Midbrain (tissue), 1 donor: ENCODE results near the gene FAM240B.

Experiments
- DNase-seq: peaks from one replicate; lab custom pipeline; 2025; lab: John Stamatoyannopoulos, UW

Gene FAM240B

DNA sequence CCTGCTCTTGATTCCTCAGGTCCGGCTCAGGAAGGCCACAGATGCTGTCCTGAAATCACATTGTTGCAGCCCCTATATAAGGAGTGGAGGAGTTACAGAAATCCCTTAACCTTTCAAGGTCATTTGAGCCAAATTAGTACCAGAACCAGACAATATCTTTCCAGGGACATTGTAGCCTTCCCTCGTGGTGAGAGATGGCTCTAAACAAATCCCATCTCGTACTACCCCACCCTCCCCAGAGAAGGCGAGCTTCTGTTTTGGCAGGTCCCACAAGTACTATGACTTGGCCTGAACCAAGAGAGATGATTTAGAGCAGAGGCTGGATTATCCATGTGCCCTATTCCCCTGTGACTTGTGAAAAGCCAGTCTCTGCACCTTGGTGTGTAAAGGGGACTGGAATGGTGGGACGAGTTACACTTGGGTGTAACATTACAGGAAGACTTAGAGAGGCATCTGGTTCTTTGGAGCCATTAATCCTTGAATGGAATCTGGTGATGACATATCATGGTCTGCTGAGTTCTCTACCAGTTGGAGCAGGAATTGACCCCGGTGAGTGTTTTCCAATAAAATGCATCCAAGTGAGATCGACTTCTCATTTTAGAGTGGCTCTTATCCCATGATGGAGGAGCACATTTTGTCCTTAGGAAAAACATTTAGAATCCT lies at the start of gene FAM240B:
FAM240B (minus strand) TSS at position 51 of the 663 bp plus-strand sequence. CDS start 16,134 bp downstream, outside the sequence.
- no peak for DNase-seq

DNA sequence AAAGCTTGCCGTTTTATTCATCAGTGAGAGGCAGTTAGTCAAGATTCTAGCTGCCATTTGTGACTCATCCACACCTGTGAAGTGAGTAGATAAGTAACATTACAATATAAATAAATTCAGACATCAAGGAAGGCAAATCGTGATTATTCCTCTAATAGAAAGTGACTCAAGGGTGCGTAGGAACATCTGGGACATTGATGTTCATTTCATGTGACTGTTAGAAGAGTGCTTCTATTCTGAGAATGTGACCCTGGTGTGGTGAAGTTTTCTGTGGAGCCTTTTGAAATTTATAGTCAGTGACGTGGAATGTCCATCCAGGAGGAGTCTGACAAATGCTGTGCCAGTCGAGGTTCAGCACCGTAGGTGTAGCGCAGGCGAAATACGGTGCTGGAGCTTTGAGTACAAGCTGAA lies 48.4 kb upstream of the FAM240B start:
- no peak for DNase-seq

DNA sequence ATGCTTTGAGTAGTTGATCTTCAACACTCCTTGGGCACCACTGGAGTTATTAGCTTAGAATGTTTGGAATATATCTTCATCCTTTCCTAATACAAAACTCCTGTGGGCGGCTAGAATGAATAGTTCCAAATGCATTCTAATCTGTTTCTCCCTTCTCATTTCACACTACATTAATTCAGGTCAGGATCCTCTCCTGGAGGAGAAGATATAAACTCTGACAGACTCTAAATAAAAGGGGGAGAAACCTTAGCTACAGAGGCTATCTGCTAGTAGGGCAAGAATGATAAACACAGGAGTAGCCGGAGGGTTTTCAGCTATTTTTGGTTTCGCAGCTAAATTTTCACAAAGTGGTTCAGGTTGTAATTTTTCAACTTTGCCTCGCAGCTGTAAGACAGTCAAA lies 45.2 kb upstream of the FAM240B start:
- no peak for DNase-seq

DNA sequence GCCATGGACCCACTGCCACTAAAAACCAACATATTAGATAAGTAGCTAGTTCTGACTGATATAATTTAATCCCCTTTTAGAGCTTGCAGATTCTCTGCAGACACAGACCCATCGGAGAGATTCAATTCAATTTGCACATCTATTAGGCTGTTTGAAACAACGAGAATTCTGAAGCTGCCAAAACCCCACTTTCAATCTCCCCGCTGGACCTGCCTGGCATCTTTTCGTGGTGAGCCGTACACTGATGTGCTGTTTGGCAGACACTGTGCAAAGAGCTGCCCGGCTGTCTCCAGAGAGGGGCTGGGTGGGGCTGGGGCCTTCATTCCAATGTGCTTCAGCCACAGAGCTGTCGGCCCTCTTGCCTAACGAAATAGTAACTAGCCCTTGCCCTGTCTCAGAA lies 42.1 kb upstream of the FAM240B start:
- DNase-seq = no peak

DNA sequence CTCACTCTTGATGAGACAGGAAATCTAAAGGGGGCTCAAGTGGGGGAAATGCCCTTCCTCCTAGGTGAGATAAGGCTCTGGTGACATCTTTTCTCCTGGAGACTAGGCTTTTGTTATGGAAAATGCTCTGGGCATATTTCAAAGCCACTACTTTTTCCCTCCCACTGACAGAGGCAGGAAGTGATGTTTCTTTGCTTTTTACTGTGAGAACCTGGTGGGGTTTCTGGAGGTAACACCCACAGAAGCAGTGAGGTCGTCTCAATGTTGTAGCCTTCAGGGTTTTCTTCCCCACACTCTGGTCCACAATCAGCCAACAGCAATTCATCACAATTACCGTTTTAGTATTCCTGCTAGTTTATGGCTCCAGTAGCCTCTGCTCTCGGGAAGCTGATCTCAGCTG lies 41.4 kb upstream of the FAM240B start:
- no peak for DNase-seq

DNA sequence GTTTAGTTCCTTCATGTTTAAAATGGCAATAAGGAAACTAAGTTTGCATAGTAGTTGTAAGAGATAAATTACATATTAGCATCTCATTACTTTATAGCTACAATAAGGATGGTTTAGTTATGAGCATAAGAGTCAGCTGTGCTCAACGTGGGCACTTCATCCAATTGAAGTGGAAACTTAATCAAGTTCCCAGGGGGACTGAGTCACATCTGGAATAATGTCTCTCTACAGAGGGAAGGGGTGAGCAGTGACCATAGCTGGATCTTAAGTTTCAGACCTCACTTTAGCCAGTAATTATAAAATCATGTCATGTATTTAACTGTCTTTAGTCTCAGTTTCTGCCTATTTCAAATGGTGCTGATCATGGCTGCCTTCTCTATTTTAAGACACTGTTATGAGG lies 36.8 kb upstream of the FAM240B start:
- no peak for DNase-seq

DNA sequence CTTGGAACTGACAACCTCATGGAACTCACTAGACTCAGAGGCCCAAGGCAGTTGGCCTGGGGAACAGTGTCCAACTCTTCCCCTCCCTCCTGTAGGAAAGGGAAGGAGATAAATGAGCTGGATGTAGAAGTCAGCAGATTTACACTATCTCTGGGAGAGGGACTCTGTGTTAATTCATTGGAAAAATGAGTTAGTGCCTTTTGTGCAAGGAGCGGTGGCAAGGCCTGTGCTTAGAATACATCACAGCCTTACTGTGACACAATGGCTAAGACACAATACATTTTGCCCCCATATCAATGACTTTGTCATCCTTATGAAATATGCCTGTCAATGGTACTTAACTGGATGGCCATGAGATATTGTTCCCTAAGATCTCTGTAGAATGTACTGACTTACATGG lies 28.0 kb upstream of the FAM240B start:
- DNase-seq = no peak

DNA sequence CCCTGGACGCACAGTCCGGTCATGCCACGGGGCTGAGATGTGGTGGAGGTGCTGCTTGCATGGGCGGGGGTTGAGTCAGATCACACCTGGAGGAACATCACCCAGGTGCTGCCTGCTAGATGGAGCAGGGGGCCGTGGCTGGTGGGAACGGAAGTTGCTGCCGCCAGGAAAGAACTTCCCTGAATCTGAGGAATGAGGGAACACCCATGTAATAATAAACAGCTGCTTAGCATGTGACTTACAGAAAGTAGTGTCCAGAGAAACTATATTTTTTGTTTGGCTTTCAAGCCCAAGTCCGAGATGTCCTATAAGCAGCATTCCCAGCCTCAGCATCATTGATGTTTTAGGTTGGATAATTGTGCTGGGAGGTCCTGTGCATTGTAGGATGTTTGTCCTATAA lies 27.1 kb upstream of the FAM240B start:
- DNase-seq = no peak

DNA sequence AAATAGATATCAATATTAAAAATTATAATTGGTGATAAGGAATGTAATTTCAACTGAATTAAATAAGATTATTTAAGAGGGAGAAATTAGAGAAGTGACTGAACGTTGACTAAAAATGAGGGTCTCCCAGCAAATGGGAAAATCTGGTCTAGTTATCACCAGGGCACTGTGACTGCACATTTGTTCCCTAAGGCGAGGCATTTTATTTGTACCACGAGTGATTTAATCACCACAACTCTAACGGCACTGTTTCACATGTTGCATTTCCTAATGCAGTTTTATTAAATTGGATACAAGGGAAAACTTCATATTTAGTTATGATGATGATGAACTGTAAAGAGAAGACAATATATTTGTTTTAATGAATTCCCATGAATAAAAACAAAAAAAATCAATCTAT lies 26.4 kb upstream of the FAM240B start:
- no peak for DNase-seq

DNA sequence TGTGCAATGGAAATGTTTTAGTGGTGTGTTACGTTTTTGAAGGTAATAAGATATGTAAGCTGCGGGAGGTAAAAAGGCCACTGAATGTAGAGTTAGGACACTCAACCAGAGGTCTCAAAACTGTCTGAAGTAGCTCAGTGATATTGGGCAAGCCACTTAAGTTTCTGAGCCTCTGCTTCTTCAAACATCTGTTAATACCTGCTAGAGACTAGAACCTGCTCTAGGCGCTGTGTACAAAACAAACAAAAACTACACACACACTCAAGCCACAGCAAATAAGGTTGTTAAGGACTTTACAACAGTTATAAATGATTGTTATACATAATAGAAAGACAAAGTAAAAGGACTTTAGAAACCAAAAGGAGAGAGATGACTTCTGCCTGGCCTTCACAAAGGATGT lies 24.6 kb upstream of the FAM240B start:
- no peak for DNase-seq

DNA sequence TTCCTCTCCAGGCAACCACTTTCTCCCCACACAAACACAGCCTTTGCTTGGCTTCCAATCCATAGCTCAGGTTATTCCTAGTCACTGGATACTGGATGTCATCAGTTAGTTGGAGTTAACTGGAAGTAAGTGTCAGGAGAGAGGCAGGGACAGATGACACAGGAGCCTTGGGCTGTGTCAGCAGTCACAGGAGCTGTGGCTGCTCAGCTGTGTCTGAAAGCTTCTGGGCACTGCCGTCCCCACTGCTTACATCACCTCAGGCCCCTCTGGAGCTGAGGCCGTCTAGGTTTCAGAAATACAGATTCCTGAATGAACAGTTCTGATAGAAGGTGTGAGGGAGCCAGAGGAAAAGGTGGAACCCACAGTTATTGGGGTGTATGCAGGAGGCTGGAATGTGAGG lies 17.3 kb upstream of the FAM240B start:
- DNase-seq = no peak

DNA sequence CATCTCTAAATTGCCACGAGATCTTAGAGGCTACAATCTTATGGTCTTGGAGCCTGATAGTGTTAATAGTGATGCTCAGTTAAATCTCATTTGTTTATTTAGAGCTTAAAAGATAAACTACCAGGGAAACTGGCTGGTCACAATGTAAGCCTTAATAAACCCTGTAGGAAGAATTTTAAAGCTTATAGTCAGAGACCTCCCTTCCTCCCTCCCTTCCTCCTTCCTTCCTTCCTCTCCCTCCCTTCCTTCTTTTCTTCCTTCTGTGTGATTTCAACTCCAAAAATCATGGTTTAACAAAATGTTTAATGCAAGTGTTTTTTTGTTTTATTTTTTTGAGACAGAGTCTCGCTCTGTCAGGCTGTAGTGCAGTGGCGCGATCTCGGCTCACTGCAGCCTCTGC lies 14.9 kb upstream of the FAM240B start:
- DNase-seq = no peak

DNA sequence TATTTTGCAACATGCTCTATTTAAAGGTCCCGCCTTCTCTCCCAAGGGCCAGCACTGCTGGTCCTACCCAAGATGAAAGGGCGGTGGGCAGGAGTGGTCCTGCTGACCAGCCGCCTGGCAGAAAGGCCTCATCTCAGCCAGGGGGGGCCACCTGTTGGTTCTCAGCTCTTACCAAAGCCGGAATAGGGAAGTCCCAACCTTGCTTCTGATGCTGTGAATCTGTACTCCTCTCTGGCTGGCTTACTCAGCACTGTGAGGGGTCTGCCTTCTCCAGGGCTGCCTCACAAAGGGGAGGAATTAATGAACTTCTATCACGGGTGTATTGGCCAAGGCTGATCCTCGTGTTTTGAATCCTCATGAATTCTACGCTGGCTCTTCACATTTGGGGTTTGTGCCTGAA lies 13.6 kb upstream of the FAM240B start:
- no peak for DNase-seq

DNA sequence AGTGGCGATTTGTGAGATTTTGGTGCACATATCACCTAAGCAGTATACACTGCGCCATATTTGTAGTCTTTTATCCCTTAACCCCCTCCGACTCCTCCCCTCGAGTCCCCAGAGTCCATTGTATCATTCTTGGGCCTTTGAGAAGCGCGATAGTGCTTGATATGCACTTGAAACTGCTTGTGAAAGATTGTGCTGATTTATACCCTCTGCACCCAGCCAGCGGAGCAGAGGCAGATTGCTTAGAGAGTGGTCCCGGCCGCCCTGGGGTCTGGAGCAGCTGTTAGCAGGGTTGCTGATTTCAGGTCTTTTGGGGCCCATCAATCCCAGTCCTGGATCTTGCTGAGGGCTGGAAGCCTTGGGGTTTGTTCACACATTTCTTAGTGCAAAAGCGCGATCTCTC lies 13.0 kb upstream of the FAM240B start:
- DNase-seq = no peak

DNA sequence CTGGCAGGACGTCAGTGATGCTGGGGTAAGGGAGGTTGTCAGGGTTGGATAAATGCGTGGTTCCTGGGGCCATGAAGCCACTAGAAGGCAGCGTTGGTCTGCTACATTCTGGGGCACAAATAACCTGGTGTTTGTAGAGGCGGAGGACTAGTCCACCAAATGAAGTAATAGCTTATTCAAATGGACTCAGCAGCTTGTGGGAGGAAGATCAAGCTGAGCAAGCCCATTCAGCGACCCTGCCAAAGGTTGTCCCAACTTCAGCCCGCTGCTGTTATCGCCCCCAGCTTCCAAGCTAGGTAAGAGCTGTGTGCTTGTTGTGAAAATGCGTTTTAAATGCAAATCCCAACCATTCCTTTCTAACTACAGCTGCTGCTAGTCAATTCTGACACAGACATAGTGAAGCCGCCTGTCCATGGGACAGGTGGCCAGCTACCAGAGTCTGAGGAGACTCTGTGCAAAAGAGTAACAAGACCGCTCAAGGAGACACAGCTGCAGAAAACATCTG lies 7.6 kb upstream of the FAM240B start:
- DNase-seq = peak; percentile 7

DNA sequence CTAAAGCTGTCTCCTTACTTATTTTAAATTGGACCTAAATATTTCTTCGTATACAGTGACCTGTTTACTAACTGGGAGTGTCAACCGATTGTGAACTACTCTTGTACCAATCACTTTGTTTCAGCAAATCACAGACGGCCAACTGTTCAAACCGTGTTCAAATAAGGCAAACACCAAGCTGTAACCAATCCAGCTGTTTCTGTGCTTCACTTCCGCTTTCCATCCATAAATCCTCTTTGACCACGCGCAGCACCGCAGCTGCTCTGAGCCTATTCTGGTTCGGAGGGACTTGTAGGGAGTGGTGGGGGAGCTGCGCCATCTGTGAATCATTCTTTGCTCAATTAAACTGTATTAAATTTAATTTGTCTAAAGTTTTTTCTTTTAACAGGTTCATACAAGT lies 4.8 kb upstream of the FAM240B start:
- no peak for DNase-seq

DNA sequence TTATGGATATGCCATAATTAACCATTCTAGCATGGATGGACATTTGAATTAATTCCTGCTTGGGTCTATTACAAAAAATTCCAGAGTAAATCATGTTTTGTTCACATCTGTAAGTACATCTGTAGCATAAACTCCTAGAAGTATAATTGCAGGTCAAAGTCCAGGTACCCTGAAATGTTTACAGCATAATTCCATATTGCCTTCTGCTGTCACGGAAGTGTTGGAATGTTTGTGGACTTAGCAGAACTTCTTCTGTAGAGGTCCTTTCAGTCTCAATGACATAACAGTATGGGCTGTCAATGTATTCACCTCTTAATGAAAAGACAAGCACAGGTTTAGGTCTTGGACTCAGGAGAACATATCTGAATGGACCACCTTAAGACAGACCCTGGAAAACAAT lies 1.8 kb downstream of the FAM240B start:
- DNase-seq = no peak

DNA sequence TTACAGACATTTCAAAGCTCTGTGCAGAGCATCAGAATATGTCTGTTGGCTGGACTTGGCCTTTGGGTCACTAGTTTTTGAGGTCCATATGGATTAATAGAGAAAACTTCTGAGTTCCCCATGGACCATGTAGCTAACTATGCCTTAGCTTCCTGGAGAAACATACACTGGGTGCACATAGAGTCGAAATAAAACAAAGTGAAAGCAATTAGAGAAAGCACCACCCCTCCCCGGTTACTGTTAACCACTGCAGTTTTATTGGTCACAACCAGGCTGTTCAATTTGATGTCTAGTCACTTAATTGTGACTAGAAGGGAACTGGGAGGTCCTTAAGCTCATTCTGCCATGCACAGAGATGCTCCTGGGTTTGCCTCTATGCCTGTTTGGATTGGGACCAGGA lies 4.2 kb downstream of the FAM240B start:
- no peak for DNase-seq

DNA sequence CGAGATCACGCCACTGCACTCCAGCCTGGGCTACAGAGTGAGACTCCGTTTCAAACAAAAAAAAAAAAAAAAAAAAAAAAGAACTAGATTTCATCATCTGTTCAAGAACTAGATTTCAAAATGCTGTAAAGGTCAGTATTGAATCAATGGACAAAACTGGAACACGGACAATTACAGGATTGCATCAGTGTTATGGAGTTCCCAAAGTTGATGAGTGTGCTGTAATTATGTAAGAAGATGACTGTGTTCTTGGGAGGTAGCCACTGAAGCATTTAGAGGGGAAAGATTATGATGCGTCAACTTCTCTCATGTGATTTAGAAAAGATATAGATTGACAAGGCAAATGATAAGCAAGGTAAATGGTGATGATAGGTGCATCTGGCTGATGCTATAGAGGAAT lies 6.5 kb downstream of the FAM240B start:
- no peak for DNase-seq

DNA sequence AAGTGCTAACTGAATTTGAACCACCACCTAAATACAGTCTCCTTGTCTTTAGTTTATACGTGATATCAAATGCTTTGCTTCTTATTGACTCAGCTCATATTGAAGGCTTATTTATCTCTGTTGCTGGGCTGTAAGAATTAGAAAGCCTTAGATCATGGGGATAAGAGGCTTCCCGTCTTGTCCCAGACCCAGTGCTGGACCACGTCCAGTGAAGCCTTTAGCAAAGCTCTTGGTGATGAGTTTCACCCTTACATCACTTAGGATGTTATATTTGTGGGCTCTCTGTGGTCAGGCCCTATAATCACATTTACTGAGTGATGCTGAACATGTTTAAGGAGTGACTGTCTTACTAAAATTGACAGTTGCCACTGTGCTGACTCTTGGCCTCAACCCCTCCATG lies 11.2 kb downstream of the FAM240B start:
- no peak for DNase-seq

DNA sequence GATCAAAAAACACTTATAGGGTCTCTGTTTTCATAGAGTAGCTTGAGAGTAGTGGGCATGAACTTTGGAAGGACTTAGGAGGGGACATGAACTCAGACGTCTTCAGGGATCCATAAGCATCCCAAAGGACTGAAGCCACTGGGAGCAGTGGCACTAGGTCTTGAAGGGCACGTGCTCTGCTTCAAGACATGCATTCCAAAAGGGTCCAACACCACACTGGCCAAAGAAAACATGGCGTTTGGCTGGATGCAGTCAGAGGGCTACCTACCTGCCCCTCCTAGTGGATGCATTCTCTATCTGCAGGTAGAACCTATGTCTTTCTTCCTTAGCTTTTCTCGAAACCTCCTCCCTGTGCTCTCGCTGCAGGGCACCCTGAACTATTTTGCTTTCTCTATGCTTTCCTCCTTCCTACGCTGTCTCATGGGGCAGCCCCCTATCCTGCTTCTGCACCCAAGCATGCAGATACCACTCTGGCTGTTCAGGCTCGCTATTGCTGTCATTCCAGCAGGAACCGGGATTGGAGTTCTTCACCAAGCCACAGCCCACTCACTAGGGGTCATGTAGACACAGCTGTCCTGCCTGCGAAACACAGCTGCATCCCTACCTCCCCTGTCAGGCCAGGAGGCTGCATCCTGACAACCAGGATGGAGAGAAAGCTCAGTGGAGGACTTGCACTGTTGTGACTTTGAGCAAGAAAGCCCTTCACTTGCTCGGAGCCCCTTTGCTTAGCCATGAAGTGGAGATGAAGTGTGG lies 11.9 kb downstream of the FAM240B start:
- no peak for DNase-seq

DNA sequence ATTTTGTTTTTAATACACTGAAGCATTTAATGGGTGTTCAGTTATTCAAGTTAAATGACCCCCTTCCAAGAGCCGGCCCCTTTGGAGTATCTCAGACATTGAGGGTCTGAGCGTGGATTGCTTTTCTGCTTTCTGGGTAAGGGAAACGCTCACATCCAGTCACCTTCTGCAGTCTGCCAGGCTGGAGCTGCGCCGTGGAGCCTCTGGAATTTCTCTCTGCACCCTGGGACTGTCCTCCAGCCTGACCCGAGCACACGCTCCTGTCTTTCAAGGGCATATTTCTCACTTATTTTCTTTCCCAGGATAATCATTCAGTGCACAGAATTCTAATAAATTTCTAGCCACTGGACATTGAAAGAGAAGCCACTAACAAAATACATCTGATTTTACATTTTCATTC lies 13.4 kb downstream of the FAM240B start:
- DNase-seq = no peak

DNA sequence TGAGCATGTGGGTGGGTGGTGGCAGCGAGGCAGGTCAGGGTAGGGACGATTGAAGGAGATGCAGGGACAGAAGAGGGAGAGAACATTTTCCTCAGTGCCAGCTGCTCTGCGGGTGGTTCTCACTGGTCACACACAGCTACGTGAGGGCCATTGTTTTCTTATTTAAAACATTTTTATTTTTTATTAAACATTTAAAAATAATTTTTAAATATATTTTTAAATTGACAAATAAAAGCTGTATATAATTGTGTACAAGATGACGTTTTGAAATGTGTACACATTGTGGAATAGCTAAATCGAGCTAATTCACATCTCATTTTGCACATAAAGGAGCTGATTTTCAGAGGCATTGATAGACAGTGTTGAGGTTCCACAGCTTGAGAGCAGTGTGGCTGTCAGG lies 14.0 kb downstream of the FAM240B start:
- DNase-seq = no peak

DNA sequence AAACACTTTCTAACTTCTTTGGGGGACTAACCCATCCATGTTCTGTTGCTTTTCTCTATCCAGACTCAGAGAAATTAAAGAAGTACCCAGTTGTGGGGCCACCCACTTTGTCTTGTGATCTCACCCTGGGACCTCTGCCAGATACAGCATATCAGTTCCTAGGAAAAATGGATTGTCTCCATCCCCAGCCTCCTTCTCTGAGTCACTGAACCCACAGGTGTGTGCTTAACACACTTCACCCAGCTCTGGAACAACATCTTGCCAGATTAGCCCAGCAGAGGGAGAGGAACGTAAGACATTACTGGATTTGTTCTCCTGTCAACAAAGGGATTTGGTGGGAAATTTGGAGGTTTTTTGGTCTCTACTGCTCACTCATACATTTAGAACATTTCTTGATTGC lies 19.2 kb downstream of the FAM240B start:
- DNase-seq = no peak
